Retina (tissue), 1 donor: Measurements from ENCODE around the gene SERPINA9.
"Not testable (repeated sequence)": the region's sequence is repeated elsewhere in the genome, so short reads cannot be mapped to it uniquely, and the experiment has no call there.

Experiments
- DNase-seq: peaks from one replicate; pipeline ENCODE4 v3.0.0-alpha.2; 2016

Gene SERPINA9

GRCh38 chr14:94485944-94486841, 10.2 kb upstream of the SERPINA9 start:
- DNase-seq: peak; percentile 91

DNA sequence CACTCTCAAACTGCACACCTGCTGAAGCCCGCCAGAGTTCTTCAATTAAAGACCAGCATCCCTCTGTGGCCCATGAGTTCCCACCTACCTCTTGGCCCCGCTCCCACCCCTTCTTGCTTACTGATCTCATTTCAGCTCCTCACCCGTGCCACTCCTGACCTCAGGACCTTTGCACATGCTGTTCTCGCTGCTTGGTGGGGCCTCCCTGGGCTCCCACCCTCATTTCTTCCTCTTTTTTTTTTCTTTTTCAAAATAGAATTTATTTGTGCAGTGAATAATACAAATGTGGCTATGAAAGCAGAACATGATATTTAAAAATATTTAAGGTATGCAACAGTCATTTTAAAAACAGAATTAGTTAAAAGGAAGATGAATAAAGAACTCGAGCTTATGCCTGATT, 8.5 kb upstream of the SERPINA9 start:
- no peak for DNase-seq

GRCh38 chr14:94483729-94484275, 7.8 kb upstream of the SERPINA9 start:
- DNase-seq: no peak

GRCh38 chr14:94483071-94483451, 7.1 kb upstream of the SERPINA9 start:
- DNase-seq: no peak

DNA sequence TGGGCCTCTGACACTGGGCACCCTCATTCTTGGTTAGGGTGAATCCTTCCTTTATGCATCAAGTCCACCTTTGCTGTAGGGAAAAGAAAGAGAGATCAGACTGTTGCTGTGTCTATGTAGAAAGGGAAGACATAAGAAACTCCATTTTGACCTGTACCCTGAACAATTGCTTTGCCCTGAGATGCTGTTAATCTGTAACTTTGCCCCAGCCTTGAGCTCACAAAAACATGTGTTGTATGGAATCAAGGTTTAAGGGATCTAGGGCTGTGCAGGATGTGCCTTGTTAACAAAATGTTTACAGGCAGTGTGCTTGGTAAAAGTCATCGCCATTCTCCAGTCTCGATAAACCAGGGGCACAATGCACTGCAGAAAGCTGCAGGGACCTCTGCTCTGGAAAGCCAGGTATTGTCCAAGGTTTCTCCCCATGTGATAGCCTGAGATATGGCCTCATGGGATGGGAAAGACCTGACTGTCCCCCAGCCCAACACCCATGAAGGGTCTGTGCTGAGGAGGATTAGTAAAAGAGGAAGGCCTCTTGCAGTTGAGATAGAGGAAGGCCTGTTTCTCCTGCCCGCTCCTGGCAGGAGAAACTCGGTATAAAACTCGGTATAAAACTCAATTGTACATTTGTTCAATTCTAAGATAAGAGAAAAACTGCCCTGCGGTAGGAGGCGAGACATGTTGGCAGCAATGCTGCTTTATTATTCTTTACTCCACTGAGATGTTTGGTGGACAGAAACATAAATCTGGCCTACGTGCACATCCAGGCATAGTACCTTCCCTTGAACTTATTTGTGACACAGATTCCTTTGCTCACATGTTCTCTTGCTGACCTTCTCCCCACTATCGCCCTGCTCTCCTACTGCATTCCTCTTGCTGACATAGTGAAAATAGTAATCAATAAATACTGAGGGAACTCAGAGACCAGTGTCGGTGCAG, 6.4 kb upstream of the SERPINA9 start:
- not testable (repeated sequence) for DNase-seq

- no peak for DNase-seq
Measured at GRCh38 chr14:94481468-94482131, 5.6 kb upstream of the SERPINA9 start.

DNA sequence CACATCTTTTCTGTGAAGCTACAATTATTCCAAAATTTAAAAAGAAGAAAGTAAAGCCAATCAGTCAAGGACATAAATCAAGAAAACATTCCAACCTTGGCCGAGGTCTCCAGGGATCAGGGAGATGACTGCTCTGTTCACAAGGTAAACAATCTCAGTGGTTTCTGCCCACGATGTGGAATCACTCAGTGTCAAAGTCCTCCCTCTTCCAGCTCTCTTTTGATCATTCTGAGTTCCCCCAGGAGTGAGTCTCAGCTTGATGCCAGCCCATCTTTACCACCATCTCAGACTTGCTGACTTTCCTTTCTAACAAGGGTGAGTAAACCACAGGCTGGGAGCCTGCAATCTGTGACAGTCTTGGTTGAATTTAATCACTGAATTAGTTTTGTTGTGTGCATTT, 4.8 kb upstream of the SERPINA9 start:
- DNase-seq: no peak

- no peak for DNase-seq
Measured at GRCh38 chr14:94478420-94478819, 2.4 kb upstream of the SERPINA9 start.

- no peak for DNase-seq
Measured at GRCh38 chr14:94474581-94475031, 1.4 kb downstream of the SERPINA9 start.

GRCh38 chr14:94473666-94474410, 2.2 kb downstream of the SERPINA9 start:
- no peak for DNase-seq

DNA sequence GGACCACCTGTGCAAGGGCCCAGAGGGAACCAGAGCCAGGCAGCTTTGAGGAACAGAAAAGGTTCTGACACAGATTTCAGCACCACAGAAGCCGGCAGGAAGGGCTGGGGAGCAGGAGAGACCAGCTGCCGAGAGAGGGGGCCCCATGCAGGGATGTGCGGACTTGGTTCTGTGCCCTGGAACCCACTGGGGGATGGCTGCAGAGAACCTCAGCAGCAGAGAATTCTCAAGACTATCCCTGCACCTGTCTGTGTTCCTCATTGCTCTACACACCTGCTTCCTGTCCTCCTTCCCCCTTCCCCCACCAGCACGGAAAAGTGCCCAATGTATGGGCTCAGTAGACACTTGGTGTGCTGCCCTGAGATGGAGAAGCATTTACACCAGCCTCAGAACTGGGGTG, 3.2 kb downstream of the SERPINA9 start:
- no peak for DNase-seq

DNA sequence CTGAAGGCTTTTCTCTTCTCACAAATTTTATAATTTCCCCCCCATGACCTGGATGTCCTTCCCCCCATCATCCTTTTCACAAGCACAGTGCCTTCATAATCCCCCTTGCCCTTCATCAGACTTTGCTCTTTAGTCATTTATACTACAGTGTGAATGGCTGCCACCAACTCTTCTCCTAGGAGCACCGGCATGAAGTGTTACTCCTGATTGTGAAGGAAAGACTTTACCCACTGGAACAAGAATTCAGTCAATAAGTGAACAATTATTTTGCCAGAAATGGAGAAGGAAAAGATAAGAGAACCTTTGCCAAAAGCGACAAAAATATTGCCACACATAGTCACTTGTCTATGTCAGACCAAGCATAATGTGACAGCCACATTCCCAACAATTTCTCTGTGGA, 5.0 kb downstream of the SERPINA9 start:
- DNase-seq: no peak

- DNase-seq: no peak
Measured at GRCh38 chr14:94470311-94470710, 5.7 kb downstream of the SERPINA9 start.

GRCh38 chr14:94469261-94469660, 6.7 kb downstream of the SERPINA9 start:
- DNase-seq: no peak

GRCh38 chr14:94467728-94468520, 8.1 kb downstream of the SERPINA9 start:
- no peak for DNase-seq

- DNase-seq: no peak
Measured at GRCh38 chr14:94466706-94467370, 9.2 kb downstream of the SERPINA9 start.

- DNase-seq: no peak
Measured at GRCh38 chr14:94465042-94465441, 11.0 kb downstream of the SERPINA9 start.

- no peak for DNase-seq
Measured at GRCh38 chr14:94464290-94464689, 11.7 kb downstream of the SERPINA9 start.

DNA sequence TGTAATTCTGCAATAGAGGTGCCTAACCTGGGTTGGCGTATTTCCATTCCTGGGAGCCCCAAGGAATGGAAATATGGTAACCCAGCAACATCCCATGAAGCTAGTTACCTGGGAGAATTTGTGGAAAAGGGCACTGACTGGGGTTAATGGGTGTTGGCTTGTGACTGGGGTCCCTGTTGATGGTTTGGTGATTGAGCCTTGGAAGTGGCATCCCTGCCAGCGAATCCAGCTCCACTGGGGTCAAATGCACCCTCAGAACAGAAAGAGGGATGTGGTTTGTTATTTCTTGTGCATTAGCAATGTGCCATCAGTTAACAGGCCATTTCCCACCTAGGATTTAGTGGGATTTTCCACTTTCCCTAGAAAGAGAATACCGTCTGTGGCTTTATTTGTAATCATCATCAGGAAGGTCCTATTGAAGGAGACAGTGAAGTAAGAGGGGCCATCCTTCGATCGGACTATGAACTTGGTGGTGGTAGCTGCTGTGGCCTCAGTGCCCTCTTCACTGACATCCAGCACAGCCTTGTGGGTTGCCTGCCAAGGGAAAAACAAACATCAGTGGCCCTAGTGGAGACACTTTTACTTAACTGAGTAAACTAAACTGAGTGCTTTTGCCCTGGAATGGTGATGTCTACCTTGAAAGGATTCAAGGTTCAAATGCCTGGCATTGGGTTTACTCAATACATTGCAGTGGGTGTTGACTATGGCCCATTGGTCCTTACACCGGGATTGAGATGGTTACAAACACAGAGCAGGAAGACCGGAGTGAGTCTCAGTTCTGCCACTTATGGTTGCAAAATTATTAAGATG, 13.0 kb downstream of the SERPINA9 start:
- no peak for DNase-seq

- DNase-seq: no peak
Measured at GRCh38 chr14:94462219-94462551, 13.8 kb downstream of the SERPINA9 start.
